ENCODE measurements around the gene RAD9B.

DNA sequence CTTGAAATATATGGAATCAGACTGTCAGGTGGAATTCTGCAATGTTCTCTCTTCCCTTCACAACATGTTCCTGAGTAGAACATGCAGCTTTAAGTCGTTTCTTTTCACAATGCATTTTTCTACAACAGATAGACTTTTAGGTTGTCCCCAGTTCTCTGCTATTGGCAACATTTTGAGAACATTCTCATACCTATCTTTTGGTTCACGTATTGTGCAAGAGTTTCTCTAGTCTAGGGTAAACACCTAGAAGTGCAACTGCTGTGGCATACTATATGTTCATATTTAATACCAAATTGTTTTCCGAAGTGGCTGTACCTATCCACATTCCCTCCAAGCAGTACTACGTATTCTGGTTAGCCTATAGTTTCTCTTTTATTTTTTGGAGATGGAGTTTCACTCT, 48.9 kb downstream of the RAD9B start:
- TF ChIP-seq, protein P1, sequence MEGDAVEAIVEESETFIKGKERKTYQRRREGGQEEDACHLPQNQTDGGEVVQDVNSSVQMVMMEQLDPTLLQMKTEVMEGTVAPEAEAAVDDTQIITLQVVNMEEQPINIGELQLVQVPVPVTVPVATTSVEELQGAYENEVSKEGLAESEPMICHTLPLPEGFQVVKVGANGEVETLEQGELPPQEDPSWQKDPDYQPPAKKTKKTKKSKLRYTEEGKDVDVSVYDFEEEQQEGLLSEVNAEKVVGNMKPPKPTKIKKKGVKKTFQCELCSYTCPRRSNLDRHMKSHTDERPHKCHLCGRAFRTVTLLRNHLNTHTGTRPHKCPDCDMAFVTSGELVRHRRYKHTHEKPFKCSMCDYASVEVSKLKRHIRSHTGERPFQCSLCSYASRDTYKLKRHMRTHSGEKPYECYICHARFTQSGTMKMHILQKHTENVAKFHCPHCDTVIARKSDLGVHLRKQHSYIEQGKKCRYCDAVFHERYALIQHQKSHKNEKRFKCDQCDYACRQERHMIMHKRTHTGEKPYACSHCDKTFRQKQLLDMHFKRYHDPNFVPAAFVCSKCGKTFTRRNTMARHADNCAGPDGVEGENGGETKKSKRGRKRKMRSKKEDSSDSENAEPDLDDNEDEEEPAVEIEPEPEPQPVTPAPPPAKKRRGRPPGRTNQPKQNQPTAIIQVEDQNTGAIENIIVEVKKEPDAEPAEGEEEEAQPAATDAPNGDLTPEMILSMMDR (IDR thresholded peaks at IDR 0.05) = no peak
- TF ChIP-seq POLR2A (IDR thresholded peaks at IDR 0.05; ENCODE audit: low read depth) = no peak
- TF ChIP-seq POLR2AphosphoS5 (IDR thresholded peaks at IDR 0.05) = peak in 1 of 2 donors; percentile 26

Data from esophagus muscularis mucosa (tissue), 3 donors.